Keratinocyte (primary cell): Measurements from ENCODE around the gene AQP5. TPM values are rescaled to one million over a fixed set of nuclear protein-coding genes. Genes with fewer than 3 reads are reported as not detected.

Experiments used
- DNase-seq: peaks from one replicate; pipeline ENCODE4 v3.0.0-alpha.2; 2011; ENCODE audit warnings: low read depth, missing footprints, low spot score
- FAIRE-seq: peaks from 2 replicates; lab custom pipeline; 2011; peaks lifted over from hg19 to GRCh38; lab: Jason Lieb, UNC
- H2AFZ ChIP-seq: 2 replicates; pipeline ENCODE4 v1.6.0; 2012; ENCODE audit warnings: low read length, control low read depth, inconsistent platforms; ENCODE audit not compliant: control insufficient read depth
- H3K27ac ChIP-seq: 2 replicates; pipeline ENCODE4 v1.5.1; 2011; ENCODE audit warnings: low read length; ENCODE audit not compliant: control insufficient read depth, insufficient read depth
- H3K27me3 ChIP-seq: 3 replicates; pipeline ENCODE4 v1.6.0; 2011; ENCODE audit warnings: low read length; ENCODE audit not compliant: control insufficient read depth, insufficient read depth; ENCODE audit errors: extremely low read depth
- H3K36me3 ChIP-seq, 2 experiments: 2 replicates in 1 of 2; 3 replicates in 1 of 2; pipeline ENCODE4 v1.5.1; 2011; ENCODE audit warnings: low read length in 2 of 2, mild to moderate bottlenecking in 1 of 2; ENCODE audit not compliant: control insufficient read depth in 2 of 2, insufficient read depth in 2 of 2; ENCODE audit errors: extremely low read depth in 1 of 2
- H3K4me1 ChIP-seq: 3 replicates; pipeline ENCODE4 v1.5.1; 2011; ENCODE audit warnings: low read length; ENCODE audit not compliant: control insufficient read depth, insufficient read depth; ENCODE audit errors: extremely low read depth
- H3K4me2 ChIP-seq: 3 replicates; pipeline ENCODE4 v1.6.0; 2011; ENCODE audit warnings: low read depth, low read length; ENCODE audit not compliant: control insufficient read depth, insufficient read depth; ENCODE audit errors: extremely low read depth
- H3K4me3 ChIP-seq, 3 experiments: fragments of 200-600 bp in 1 of 3; sonication (generic) in 1 of 3; 2 replicates in 2 of 3; 3 replicates in 1 of 3; pipeline ENCODE4 v1.5.1; 2011 to 2016; ENCODE audit warnings: low read length in 3 of 3, mild to moderate bottlenecking in 3 of 3, control low read depth in 2 of 3, inconsistent platforms in 1 of 3, low read depth in 1 of 3, mixed read lengths in 1 of 3, mixed run types in 1 of 3, moderate library complexity in 1 of 3; ENCODE audit not compliant: control insufficient read depth in 2 of 3, insufficient read depth in 2 of 3; ENCODE audit errors: extremely low read depth in 1 of 3
- H3K79me2 ChIP-seq: 2 replicates; pipeline ENCODE4 v1.6.0; 2012; ENCODE audit warnings: low read length; ENCODE audit not compliant: control insufficient read depth, insufficient read depth
- H3K9ac ChIP-seq: 3 replicates; pipeline ENCODE4 v1.6.0; 2011; ENCODE audit warnings: low read length; ENCODE audit not compliant: control insufficient read depth, insufficient read depth; ENCODE audit errors: extremely low read depth
- H3K9me1 ChIP-seq: 3 replicates; pipeline ENCODE4 v1.6.0; 2011; ENCODE audit warnings: low read length; ENCODE audit not compliant: control insufficient read depth, insufficient read depth; ENCODE audit errors: extremely low read depth
- H3K9me3 ChIP-seq: 2 replicates; pipeline ENCODE4 v1.5.1; 2012; ENCODE audit warnings: low read depth, low read length; ENCODE audit not compliant: control insufficient read depth
- H4K20me1 ChIP-seq: 3 replicates; pipeline ENCODE4 v1.6.0; 2011; ENCODE audit warnings: low read length; ENCODE audit not compliant: control insufficient read depth, insufficient read depth; ENCODE audit errors: extremely low read depth
- CTCF ChIP-seq, 3 experiments: IDR thresholded peaks in 1 of 3; conservative IDR thresholded peaks in 1 of 3; optimal IDR thresholded peaks in 1 of 3; 2 replicates in 2 of 3; 3 replicates in 1 of 3; pipeline versions ENCODE3 to v1.5.1; 2011; ENCODE audit warnings: low read length in 3 of 3, mild to moderate bottlenecking in 3 of 3, moderate library complexity in 2 of 3, control low read depth in 1 of 3, inconsistent platforms in 1 of 3; ENCODE audit not compliant: insufficient read depth in 2 of 3; ENCODE audit errors: extremely low read depth in 1 of 3
- EZH2 ChIP-seq: IDR thresholded peaks from one replicate; pipeline ENCODE4 v1.6.1; 2012; ENCODE audit warnings: inconsistent platforms, mild to moderate bottlenecking, low read length, moderate library complexity
- dilution Hi-C: fragments of 300-500 bp; cut with MboI; formaldehyde crosslinking; loops from one replicate; pipeline ENCODE4 v1.7.0; 2020; ENCODE audit warnings: low sequenced_read_pairs; ENCODE audit not compliant: extremely low pct_ligation_motif_present
- polyA plus RNA-seq, 5 experiments: library from polyadenylated mRNA; depleted of rRNA in 3 of 5; stranded (reverse) in 3 of 5; stranded (forward) in 1 of 5; unstranded in 1 of 5; fragments of >200 nt; gene quantifications; 1 replicate in 1 of 5; 2 replicates in 3 of 5; 3 replicates in 1 of 5; pipeline versions ENCODE4 v1.2.1 to v1.2.3, GENCODE V29; 2011 to 2012; ENCODE audit warnings: missing spikeins in 2 of 5, low read depth in 1 of 5, low replicate concordance in 1 of 5

AQP5 gene
- polyA plus RNA-seq, 1 donor (not counting 4 experiments of a cell fraction or from before 2014, with no cell fraction given), result not detected

- no peaks in the 10 kb centered on the region for H3K36me3 ChIP-seq
- H3K9me3 ChIP-seq, result no peaks in the 10 kb centered on the region
- H3K79me2 ChIP-seq, result no peaks in the 10 kb centered on the region
- peaks cover 7% of the 10 kb centered on the region for H3K27me3 ChIP-seq
- dilution Hi-C loops, result no loop called here
- FAIRE-seq (no peak), DNase-seq (no peak)
- no peak overlapping the region for H3K4me3 ChIP-seq
- no peak overlapping the region for H2AFZ ChIP-seq
- peaks cover 15% of the 10 kb centered on the region for H3K4me1 ChIP-seq
- no peaks in the 10 kb centered on the region for H3K9me1 ChIP-seq
- H3K27ac ChIP-seq, result no peak overlapping the region
- TF ChIP-seq EZH2 (no peak), CTCF (optimal IDR thresholded peaks at IDR 0.05 in 1 of 3, IDR thresholded peaks at IDR 0.05 in 1 of 3, conservative IDR thresholded peaks at IDR 0.05 in 1 of 3; ENCODE audit: extremely low read depth in 1 of 3, insufficient read depth in 2 of 3, low read length in 3 of 3) (no peak)
- H3K4me2 ChIP-seq, result no peak overlapping the region
- no peak overlapping the region for H3K9ac ChIP-seq
- no peaks in the 10 kb centered on the region for H4K20me1 ChIP-seq
Observed at GRCh38 chr12:49946086-49946485, 15.6 kb upstream of the AQP5 start.

- no peak overlapping the region for H3K9ac ChIP-seq
- no peaks in the 10 kb centered on the region for H3K9me1 ChIP-seq
- H3K27ac ChIP-seq, result no peak overlapping the region
- H3K4me2 ChIP-seq, result no peak overlapping the region
- no peaks in the 10 kb centered on the region for H3K79me2 ChIP-seq
- peaks cover 7% of the 10 kb centered on the region for H3K27me3 ChIP-seq
- no peaks in the 10 kb centered on the region for H4K20me1 ChIP-seq
- TF ChIP-seq EZH2 (no peak), CTCF (optimal IDR thresholded peaks at IDR 0.05 in 1 of 3, IDR thresholded peaks at IDR 0.05 in 1 of 3, conservative IDR thresholded peaks at IDR 0.05 in 1 of 3; ENCODE audit: extremely low read depth in 1 of 3, insufficient read depth in 2 of 3, low read length in 3 of 3) (no peak)
- FAIRE-seq, result no peak
- H2AFZ ChIP-seq, result no peak overlapping the region
- dilution Hi-C loops, result no loop called here
- no peak overlapping the region for H3K4me3 ChIP-seq
- DNase-seq, result no peak
- H3K36me3 ChIP-seq, result no peaks in the 10 kb centered on the region
- H3K4me1 ChIP-seq, result peaks cover 15% of the 10 kb centered on the region
- no peaks in the 10 kb centered on the region for H3K9me3 ChIP-seq
Observed at GRCh38 chr12:49946497-49946896, 15.2 kb upstream of the AQP5 start.
